ENCODE measurements around the gene SNAPC2. TPM values are rescaled to one million over a fixed set of nuclear protein-coding genes. Genes with fewer than 3 reads are reported as not detected.

SNAPC2 gene
- total and polyA plus RNA-seq, 2 of the 13 experiments (the other 11 are each of a cell fraction or from before 2014, with no cell fraction given), result 10.2 to 12.7 TPM

DNA sequence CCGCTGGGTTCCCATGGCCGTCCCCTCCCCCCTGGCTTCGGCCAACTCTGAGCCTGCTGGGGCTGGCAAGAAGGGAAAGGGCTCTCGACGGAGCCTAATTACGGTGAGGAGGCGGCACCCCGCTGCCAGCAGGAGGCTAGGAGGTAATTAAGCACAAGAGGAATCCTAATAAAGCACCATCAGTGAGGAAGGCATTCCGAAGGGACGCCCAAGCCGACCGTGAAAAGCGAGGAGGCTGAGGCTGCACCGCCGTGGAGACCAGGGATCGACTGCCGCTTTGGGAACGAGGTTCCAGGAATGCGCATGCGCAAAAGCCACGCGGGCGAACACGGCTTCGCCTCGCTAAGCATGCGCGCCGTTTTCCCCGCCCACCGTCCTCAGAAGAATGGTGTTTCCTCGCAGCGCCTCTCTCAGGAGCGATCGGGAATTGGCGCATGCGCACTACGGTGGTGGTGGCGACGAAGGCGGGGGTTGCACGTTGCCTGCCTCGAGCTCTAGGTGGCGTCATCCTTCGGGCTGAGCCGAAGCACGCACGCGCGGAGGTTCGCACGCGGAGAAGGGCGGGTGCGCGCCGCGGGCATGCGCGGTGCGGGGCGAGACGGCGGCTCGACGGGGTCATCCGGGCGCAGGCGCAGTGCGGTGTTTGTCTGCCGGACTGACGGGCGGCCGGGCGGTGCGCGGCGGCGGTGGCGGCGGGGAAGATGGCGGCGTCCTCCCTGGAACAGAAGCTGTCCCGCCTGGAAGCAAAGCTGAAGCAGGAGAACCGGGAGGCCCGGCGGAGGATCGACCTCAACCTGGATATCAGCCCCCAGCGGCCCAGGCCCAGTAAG, 16.7 kb upstream of the SNAPC2 start, which contains the start of gene MAP2K7 (continued):
- TF ChIP-seq ATF3 (CRISPR knock-in tag; IDR thresholded peaks at IDR 0.05) (peak; percentile 46; the same call in 1 of the 2 replicates), HIVEP1 (CRISPR knock-in tag; IDR thresholded peaks at IDR 0.05) (peak; percentile 78; the same call in 1 of the 2 replicates), TRIM22 (IDR thresholded peaks at IDR 0.05) (no peak), ZNF580 (CRISPR knock-in tag; IDR thresholded peaks at IDR 0.05; ENCODE audit: borderline replicate concordance, low read depth) (peak; percentile 94; the same call in 1 of the 2 replicates), ZFP90 (CRISPR knock-in tag; IDR thresholded peaks at IDR 0.05; ENCODE audit: borderline replicate concordance) (0 out of 2 replicates have a peak, but pooled peaks have one; percentile 83), KIAA2018 (CRISPR knock-in tag; IDR thresholded peaks at IDR 0.05; ENCODE audit: borderline replicate concordance) (no peak), ZNF367 (CRISPR knock-in tag; IDR thresholded peaks at IDR 0.05; ENCODE audit: borderline replicate concordance) (no peak), ZNF746 (CRISPR knock-in tag; IDR thresholded peaks at IDR 0.05) (0 out of 2 replicates have a peak, but pooled peaks have one; percentile 36), ZNF607 (CRISPR knock-in tag; IDR thresholded peaks at IDR 0.05; ENCODE audit: borderline replicate concordance) (peak; percentile 89; the same call in 1 of the 2 replicates), KDM6A (CRISPR knock-in tag; IDR thresholded peaks at IDR 0.05; ENCODE audit: low read depth) (no peak)
- TF ChIP-seq, protein P1, sequence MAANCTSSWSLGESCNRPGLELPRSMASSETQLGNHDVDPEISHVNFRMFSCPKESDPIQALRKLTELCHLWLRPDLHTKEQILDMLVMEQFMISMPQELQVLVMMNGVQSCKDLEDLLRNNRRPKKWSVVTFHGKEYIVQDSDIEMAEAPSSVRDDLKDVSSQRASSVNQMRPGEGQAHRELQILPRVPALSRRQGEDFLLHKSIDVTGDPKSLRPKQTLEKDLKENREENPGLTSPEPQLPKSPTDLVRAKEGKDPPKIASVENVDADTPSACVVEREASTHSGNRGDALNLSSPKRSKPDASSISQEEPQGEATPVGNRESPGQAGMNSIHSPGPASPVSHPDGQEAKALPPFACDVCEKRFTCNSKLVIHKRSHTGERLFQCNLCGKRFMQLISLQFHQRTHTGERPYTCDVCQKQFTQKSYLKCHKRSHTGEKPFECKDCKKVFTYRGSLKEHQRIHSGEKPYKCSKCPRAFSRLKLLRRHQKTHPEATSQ (CRISPR knock-in tag; IDR thresholded peaks at IDR 0.05; ENCODE audit: borderline replicate concordance), result peak; percentile 5; the same call in 1 of the 2 replicates
- TF ChIP-seq, protein P2, sequence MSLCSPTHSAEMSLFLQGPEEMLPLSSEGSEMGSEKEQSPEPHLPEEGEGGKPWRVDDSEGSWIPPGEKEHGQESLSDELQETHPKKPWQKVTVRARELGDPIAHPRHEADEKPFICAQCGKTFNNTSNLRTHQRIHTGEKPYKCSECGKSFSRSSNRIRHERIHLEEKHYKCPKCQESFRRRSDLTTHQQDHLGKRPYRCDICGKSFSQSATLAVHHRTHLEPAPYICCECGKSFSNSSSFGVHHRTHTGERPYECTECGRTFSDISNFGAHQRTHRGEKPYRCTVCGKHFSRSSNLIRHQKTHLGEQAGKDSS (CRISPR knock-in tag; IDR thresholded peaks at IDR 0.05; ENCODE audit: borderline replicate concordance, low read depth), result peak; percentile 23; the same call in 1 of the 2 replicates
- TF ChIP-seq, protein P3, sequence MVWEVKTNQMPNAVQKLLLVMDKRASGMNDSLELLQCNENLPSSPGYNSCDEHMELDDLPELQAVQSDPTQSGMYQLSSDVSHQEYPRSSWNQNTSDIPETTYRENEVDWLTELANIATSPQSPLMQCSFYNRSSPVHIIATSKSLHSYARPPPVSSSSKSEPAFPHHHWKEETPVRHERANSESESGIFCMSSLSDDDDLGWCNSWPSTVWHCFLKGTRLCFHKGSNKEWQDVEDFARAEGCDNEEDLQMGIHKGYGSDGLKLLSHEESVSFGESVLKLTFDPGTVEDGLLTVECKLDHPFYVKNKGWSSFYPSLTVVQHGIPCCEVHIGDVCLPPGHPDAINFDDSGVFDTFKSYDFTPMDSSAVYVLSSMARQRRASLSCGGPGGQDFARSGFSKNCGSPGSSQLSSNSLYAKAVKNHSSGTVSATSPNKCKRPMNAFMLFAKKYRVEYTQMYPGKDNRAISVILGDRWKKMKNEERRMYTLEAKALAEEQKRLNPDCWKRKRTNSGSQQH (CRISPR knock-in tag; IDR thresholded peaks at IDR 0.05; ENCODE audit: low read depth), result peak; percentile 19; the same call in 1 of the 2 replicates
